ENCODE measurements around the gene CCDC194.

CCDC194 gene

GRCh38 chr19:17398902-17399527, 5.0 kb upstream of the CCDC194 start:
- DNase-seq (ENCODE audit: low read depth), result no peak
- no peak for TF ChIP-seq CTCF (conservative IDR thresholded peaks at IDR 0.05; ENCODE audit: control insufficient read depth, insufficient read depth, low read depth, low read length)
- H3K4me3 ChIP-seq (ENCODE audit: control insufficient read depth, low read depth, low read length), result no peak overlapping the region

- no peak overlapping the region for H3K4me3 ChIP-seq (ENCODE audit: control insufficient read depth, low read depth, low read length)
- TF ChIP-seq CTCF (conservative IDR thresholded peaks at IDR 0.05; ENCODE audit: control insufficient read depth, insufficient read depth, low read depth, low read length), result peak; percentile 29
- peak; percentile 33 for DNase-seq (ENCODE audit: low read depth)
Observed at GRCh38 chr19:17394891-17395415, 957 bp upstream of the CCDC194 start.

- DNase-seq (ENCODE audit: low read depth), result no peak
- no peak overlapping the region for H3K4me3 ChIP-seq (ENCODE audit: control insufficient read depth, low read depth, low read length)
- TF ChIP-seq CTCF (conservative IDR thresholded peaks at IDR 0.05; ENCODE audit: control insufficient read depth, insufficient read depth, low read depth, low read length), result no peak
Observed at GRCh38 chr19:17393002-17393401, 994 bp downstream of the CCDC194 start.

GRCh38 chr19:17391371-17392151, 2.4 kb downstream of the CCDC194 start:
- peak overlapping the region; percentile 37 for H3K4me3 ChIP-seq (ENCODE audit: control insufficient read depth, low read depth, low read length)
- no peak for DNase-seq (ENCODE audit: low read depth)
- no peak for TF ChIP-seq CTCF (conservative IDR thresholded peaks at IDR 0.05; ENCODE audit: control insufficient read depth, insufficient read depth, low read depth, low read length)

GRCh38 chr19:17390665-17391370, 3.2 kb downstream of the CCDC194 start:
- DNase-seq (ENCODE audit: low read depth), result peak; percentile 80
- peak; percentile 35 for TF ChIP-seq CTCF (conservative IDR thresholded peaks at IDR 0.05; ENCODE audit: control insufficient read depth, insufficient read depth, low read depth, low read length)

DNA sequence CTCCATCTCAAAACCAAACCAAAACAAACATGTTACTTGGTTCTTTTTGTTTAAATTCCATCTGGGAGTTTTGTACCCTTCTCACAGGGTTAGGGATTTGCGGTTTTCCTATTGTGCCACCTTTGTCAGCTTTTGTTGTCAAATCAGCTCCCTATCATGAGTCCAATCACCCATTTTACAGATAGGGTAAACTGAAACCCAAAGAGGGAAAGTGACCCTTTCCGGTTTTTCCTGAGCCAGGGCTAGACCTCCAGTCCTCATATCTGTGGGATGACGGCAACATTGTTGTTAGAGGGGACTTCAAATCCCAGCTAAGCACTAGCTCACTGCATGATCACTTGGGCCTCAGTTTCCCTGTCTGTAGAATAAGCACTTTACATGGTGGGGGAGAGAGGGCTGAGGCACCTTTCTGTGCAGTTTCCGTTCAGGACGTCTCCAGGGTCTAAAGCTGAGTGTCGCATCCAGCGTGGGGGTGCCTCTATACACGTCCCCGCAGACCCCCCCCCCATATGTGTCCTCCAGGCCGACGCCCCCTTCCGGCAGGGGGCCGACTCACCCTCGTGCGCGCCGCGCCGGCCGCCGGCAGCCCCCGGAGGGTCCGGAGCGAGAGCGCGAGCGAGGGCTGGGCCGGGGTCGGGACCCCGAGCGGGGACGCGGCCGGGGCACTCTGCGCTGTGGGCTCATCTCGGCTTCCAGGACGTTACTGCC, 3.9 kb downstream of the CCDC194 start:
- H3K4me3 ChIP-seq (ENCODE audit: control insufficient read depth, low read depth, low read length), result peak overlapping the region; percentile 51
- no peak for TF ChIP-seq CTCF (conservative IDR thresholded peaks at IDR 0.05; ENCODE audit: control insufficient read depth, insufficient read depth, low read depth, low read length)
- DNase-seq (ENCODE audit: low read depth), result no peak

More at GRCh38 chr19:17390665-17391370, 3.2 kb downstream of the CCDC194 start:
- peak overlapping the region; percentile 51 for H3K4me3 ChIP-seq (ENCODE audit: control insufficient read depth, low read depth, low read length)

Data from fibroblast of mammary gland (primary cell).